SK-N-SH (cell line): ENCODE measurements around the gene DDIT4. TPM values are rescaled to one million over a fixed set of nuclear protein-coding genes. Genes with fewer than 3 reads are reported as not detected.
A peak's percentile ranks its signal among the peaks of the same experiment; 100 is the strongest.

Experiments used
- CTCF ChIA-PET: fragments of 300-600, 350-600 bp; formaldehyde crosslinking; extraction: SDS; loops from one replicate; lab custom pipeline; 2021; lab: Yijun Ruan, JAX
- POLR2A ChIA-PET: fragments of 350-600 bp; sonication (Branson Sonifier 250); formaldehyde crosslinking; extraction: SDS; loops from one replicate; lab custom pipeline; 2020; ENCODE audit warnings: antibody characterized with exemption, inconsistent platforms; lab: Yijun Ruan, JAX
- DNase-seq: peaks from one replicate; pipeline ENCODE4 v3.0.0; 2012
- H2AFZ ChIP-seq: fragments of 200-600 bp; sonication (generic); 2 replicates; pipeline ENCODE4 v1.8.1; 2016; ENCODE audit warnings: antibody characterized with exemption, mild to moderate bottlenecking, low read depth
- H3F3A ChIP-seq: fragments of 200-600 bp; sonication (generic); replicated peaks from 2 replicates; pipeline ENCODE3; 2016; ENCODE audit warnings: antibody characterized with exemption, mild to moderate bottlenecking; ENCODE audit not compliant: insufficient read depth
- H3K27ac ChIP-seq, 2 experiments: fragments of 200-500 bp in 1 of 2; fragments of 200-600 bp in 1 of 2; sonication (Bioruptor generic) in 1 of 2; sonication (generic), shearing (Covaris generic) in 1 of 2; 2 replicates each; pipeline versions ENCODE4 v1.5.1 to v1.6.1; 2014 to 2016; ENCODE audit warnings: low read depth in 2 of 2, inconsistent platforms in 1 of 2, low read length in 1 of 2, mild to moderate bottlenecking in 1 of 2, mixed read lengths in 1 of 2
- H3K27me3 ChIP-seq: fragments of 200-600 bp; sonication (generic), shearing (Covaris generic); 2 replicates; pipeline ENCODE4 v1.6.1; 2016; ENCODE audit warnings: mixed run types; ENCODE audit not compliant: insufficient read depth
- H3K36me3 ChIP-seq, 2 experiments: fragments of 200-500 bp in 1 of 2; fragments of 200-600 bp in 1 of 2; sonication (Bioruptor generic) in 1 of 2; sonication (generic) in 1 of 2; replicated peaks in 1 of 2; 2 replicates each; pipeline versions ENCODE3 to v1.5.1; 2014 to 2016; ENCODE audit warnings: low read length in 1 of 2, mild to moderate bottlenecking in 1 of 2; ENCODE audit not compliant: insufficient read depth in 2 of 2, control insufficient read depth in 1 of 2
- H3K4me1 ChIP-seq, 2 experiments: fragments of 200-500 bp in 1 of 2; fragments of 200-600 bp in 1 of 2; sonication (Bioruptor generic) in 1 of 2; sonication (generic), shearing (Covaris generic) in 1 of 2; 2 replicates each; pipeline versions ENCODE4 v1.5.1 to v1.6.1; 2014 to 2016; ENCODE audit warnings: low read depth in 1 of 2, low read length in 1 of 2, mixed run types in 1 of 2; ENCODE audit not compliant: insufficient read depth in 2 of 2, control insufficient read depth in 1 of 2
- H3K4me2 ChIP-seq: fragments of 200-600 bp; sonication (generic), shearing (Covaris generic); 2 replicates; pipeline ENCODE4 v1.6.1; 2017; ENCODE audit warnings: mixed run types
- H3K4me3 ChIP-seq, 2 experiments: fragments of 200-500 bp in 1 of 2; fragments of 200-600 bp in 1 of 2; sonication (Bioruptor generic) in 1 of 2; sonication (generic), shearing (Covaris generic) in 1 of 2; 2 replicates each; pipeline versions ENCODE4 v1.5.1 to v1.8.1; 2014 to 2016; ENCODE audit warnings: low read depth in 2 of 2, inconsistent platforms in 1 of 2, low read length in 1 of 2, mild to moderate bottlenecking in 1 of 2, mixed read lengths in 1 of 2, moderate library complexity in 1 of 2
- H3K79me2 ChIP-seq: fragments of 200-600 bp; sonication (generic); 2 replicates; pipeline ENCODE4 v1.8.1; 2017; ENCODE audit warnings: mild to moderate bottlenecking; ENCODE audit not compliant: insufficient read depth
- H3K9ac ChIP-seq: fragments of 200-600 bp; sonication (generic); 2 replicates; pipeline ENCODE4 v1.6.1; 2017; ENCODE audit warnings: mixed run types
- H3K9me2 ChIP-seq: fragments of 200-600 bp; sonication (generic); 2 replicates; pipeline ENCODE4 v1.6.1; 2017; ENCODE audit warnings: mixed run types
- H3K9me3 ChIP-seq: fragments of 200-600 bp; sonication (generic); 2 replicates; pipeline ENCODE4 v1.6.1; 2017; ENCODE audit warnings: mixed run types, mild to moderate bottlenecking, moderate library complexity
- H4K20me1 ChIP-seq: fragments of 200-600 bp; sonication (generic); 2 replicates; pipeline ENCODE4 v1.6.1; 2017; ENCODE audit warnings: mild to moderate bottlenecking, mixed run types; ENCODE audit not compliant: insufficient read depth
- CHD2 ChIP-seq: fragments of 150-350 bp; IDR thresholded peaks from 2 replicates; pipeline ENCODE4 v1.6.1; 2018; ENCODE audit warnings: low read length; ENCODE audit not compliant: partially characterized antibody
- ELF1 ChIP-seq: IDR thresholded peaks from 2 replicates; pipeline ENCODE4 v1.4.0; 2012
- EP300 ChIP-seq, 2 experiments: IDR thresholded peaks; 2 replicates each; pipeline versions ENCODE4 v1.4.0 to v1.6.1; 2012; ENCODE audit warnings: borderline replicate concordance in 1 of 2, low read depth in 1 of 2, low read length in 1 of 2
- EZH2phosphoT487 ChIP-seq: fragments of 200-600 bp; sonication (generic); IDR thresholded peaks from 2 replicates; pipeline ENCODE4 v1.6.1; 2017; ENCODE audit warnings: low read depth, mixed run types, mild to moderate bottlenecking, antibody characterized with exemption, moderate library complexity, borderline replicate concordance
- FOSL2 ChIP-seq: IDR thresholded peaks from 2 replicates; pipeline ENCODE4 v1.4.0; 2012; ENCODE audit warnings: low read depth, mild to moderate bottlenecking, moderate library complexity, borderline replicate concordance
- FOXJ3 ChIP-seq: sonication (generic); formaldehyde crosslinking; IDR thresholded peaks from 2 replicates; pipeline ENCODE4 v1.5.1; 2020; ENCODE audit warnings: mild to moderate bottlenecking, missing genetic modification reagents
- FOXM1 ChIP-seq: IDR thresholded peaks from 2 replicates; pipeline ENCODE4 v1.4.0; 2012; ENCODE audit warnings: low read depth, mild to moderate bottlenecking
- GATA2 ChIP-seq: sonication (generic); formaldehyde crosslinking; IDR thresholded peaks from 2 replicates; pipeline ENCODE4 v1.5.0; 2020; ENCODE audit warnings: mild to moderate bottlenecking, missing genetic modification reagents
- MEF2A ChIP-seq: IDR thresholded peaks from 2 replicates; pipeline ENCODE4 v1.4.0; 2012; ENCODE audit warnings: low read depth, borderline replicate concordance
- MXI1 ChIP-seq: IDR thresholded peaks from 2 replicates; pipeline ENCODE4 v1.6.1; 2012; ENCODE audit warnings: mild to moderate bottlenecking, low read depth, low read length, improper control_type of control experiment
- NFIC ChIP-seq: IDR thresholded peaks from 2 replicates; pipeline ENCODE4 v1.4.0; 2012; ENCODE audit warnings: borderline replicate concordance
- NRF1 ChIP-seq: IDR thresholded peaks from 2 replicates; pipeline ENCODE4 v1.6.1; 2012; ENCODE audit warnings: low read depth, mild to moderate bottlenecking, low read length
- RAD21 ChIP-seq: IDR thresholded peaks from 2 replicates; pipeline ENCODE4 v1.6.1; 2012; ENCODE audit warnings: mild to moderate bottlenecking, low read length
- RXRA ChIP-seq: IDR thresholded peaks from 2 replicates; pipeline ENCODE4 v1.4.0; 2012; ENCODE audit warnings: low read depth, mild to moderate bottlenecking, borderline replicate concordance
- TAF1 ChIP-seq: IDR thresholded peaks from 2 replicates; pipeline ENCODE4 v1.6.1; 2012; ENCODE audit warnings: low read depth, mild to moderate bottlenecking, low read length, moderate library complexity, borderline replicate concordance
- TCF12 ChIP-seq: IDR thresholded peaks from 2 replicates; pipeline ENCODE4 v1.4.0; 2012
- TEAD4 ChIP-seq: IDR thresholded peaks from 2 replicates; pipeline ENCODE4 v1.4.0; 2012; ENCODE audit warnings: mild to moderate bottlenecking, borderline replicate concordance; ENCODE audit not compliant: insufficient read depth
- YY1 ChIP-seq: IDR thresholded peaks from 2 replicates; pipeline ENCODE4 v1.4.0; 2012; ENCODE audit warnings: low read depth, mild to moderate bottlenecking
- WGBS: methylation state at CpG from one replicate; pipeline ENCODE4 v1.1.6; 2017; ENCODE audit warnings: low lambda C conversion rate; 5-methylcytosine and 5-hydroxymethylcytosine counted together
- polyA plus RNA-seq, 3 experiments: library from polyadenylated mRNA; depleted of rRNA; stranded (reverse); fragments of >200 nt; gene quantifications; 2 replicates each; pipeline ENCODE4 v1.2.3, GENCODE V29; 2012
- TF ChIP-seq, protein P1 (sequence below): fragments of 150-350 bp; IDR thresholded peaks from 2 replicates; pipeline ENCODE4 v1.6.1; 2017; ENCODE audit warnings: antibody characterized with exemption, low read length, low read depth, borderline replicate concordance
- TF ChIP-seq, protein P2 (sequence below): IDR thresholded peaks from 2 replicates; pipeline ENCODE4 v1.4.0; 2012; ENCODE audit warnings: low read depth, borderline replicate concordance
- TF ChIP-seq, protein P3 (sequence below): fragments of 150-350 bp; IDR thresholded peaks from 2 replicates; pipeline ENCODE4 v1.6.1; 2016; ENCODE audit warnings: mild to moderate bottlenecking, low read depth, low read length
- TF ChIP-seq, protein P4 (sequence below): IDR thresholded peaks from 2 replicates; pipeline ENCODE4 v1.4.0; 2012; ENCODE audit warnings: low read depth
- TF ChIP-seq, protein P5 (sequence below): IDR thresholded peaks from 2 replicates; pipeline ENCODE4; 2012
- TF ChIP-seq, protein P6 (sequence below): IDR thresholded peaks from 2 replicates; pipeline ENCODE4 v1.4.0; 2012; ENCODE audit warnings: low read depth, borderline replicate concordance

Gene DDIT4, protein sequence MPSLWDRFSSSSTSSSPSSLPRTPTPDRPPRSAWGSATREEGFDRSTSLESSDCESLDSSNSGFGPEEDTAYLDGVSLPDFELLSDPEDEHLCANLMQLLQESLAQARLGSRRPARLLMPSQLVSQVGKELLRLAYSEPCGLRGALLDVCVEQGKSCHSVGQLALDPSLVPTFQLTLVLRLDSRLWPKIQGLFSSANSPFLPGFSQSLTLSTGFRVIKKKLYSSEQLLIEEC
- 24.9 and 30.4 TPM in 2 replicates for polyA plus RNA-seq (2012; rRNA removed)
- 19.5 and 19.9 TPM in 2 replicates for polyA plus RNA-seq (2012; cell fraction: cytosol; rRNA removed)
- polyA plus RNA-seq (2012; cell fraction: nucleus; rRNA removed): 41.8 and 55.3 TPM in 2 replicates

DNA sequence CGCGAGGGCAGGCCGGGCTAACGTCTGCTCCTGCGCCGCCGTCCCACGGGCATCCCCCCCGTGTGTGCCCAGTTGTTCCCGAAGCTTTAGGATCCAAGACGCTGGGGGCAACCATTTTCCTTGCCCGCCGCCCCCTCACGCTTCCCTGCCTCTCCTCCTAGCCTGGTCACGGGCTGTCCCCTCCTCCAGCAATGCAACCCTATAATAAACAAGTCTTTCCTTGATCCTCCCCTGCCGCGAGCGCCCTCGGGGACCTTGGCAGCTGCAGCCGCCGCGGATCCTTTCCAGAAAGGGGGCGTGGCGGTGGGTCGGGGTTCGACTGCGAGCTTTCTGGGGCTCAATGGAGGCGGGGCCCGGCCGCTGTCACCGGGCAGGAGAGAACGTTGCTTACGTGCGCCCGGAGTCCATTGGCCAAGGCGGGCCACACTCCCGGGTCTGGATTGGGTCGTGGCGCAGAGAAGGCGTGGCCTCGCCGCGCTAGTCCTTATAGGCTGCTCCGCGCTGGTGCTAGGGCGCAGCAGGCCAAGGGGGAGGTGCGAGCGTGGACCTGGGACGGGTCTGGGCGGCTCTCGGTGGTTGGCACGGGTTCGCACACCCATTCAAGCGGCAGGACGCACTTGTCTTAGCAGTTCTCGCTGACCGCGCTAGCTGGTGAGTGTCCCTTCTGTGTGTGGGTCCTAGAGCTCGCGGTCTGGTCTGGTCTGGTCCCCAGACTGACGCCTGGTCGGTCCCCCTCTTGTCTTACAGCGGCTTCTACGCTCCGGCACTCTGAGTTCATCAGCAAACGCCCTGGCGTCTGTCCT lies at the start of gene DDIT4:
Gene DDIT4 (plus strand): TSS at position 515 of the 803 bp plus-strand sequence. CDS start 293 bp downstream, outside the sequence.
- Histone ChIP-seq H3K79me2 (peaks cover 6% of the 10 kb centered on the region; the same call in 1 of the 2 replicates), H3K27me3 (no peaks in the 10 kb centered on the region), H3K9me3 (no peaks in the 10 kb centered on the region), H3K4me2 (peak within 1 kb of the TSS; percentile 98), H3K4me3 (peak within 1 kb of the TSS; percentile 82 to 98), H3K4me1 (peaks cover 20 to 36% of the 10 kb centered on the region in 2 experiments; a peak in 3 of 4 replicates), H2AFZ (peak within 1 kb of the TSS; percentile 78), H4K20me1 (peaks cover 23% of the 10 kb centered on the region), H3K36me3 (peaks cover 10 to 14% of the 10 kb centered on the region in 2 experiments), H3F3A (peaks cover 15% of the 10 kb centered on the region), H3K27ac (peak within 1 kb of the TSS; percentile 78 to 100), H3K9me2 (no peaks in the 10 kb centered on the region), H3K9ac (peak within 1 kb of the TSS; percentile 73)
- WGBS: 0% methylated on average over 17 of the region's 67 CpGs
- CTCF ChIA-PET: interaction anchor here (0.6 to 10.4 kb wide), 19 partner anchors 11 to 225 kb away, joined by 3 to 198 read pairs (median 9); no protein-coding TSS in a partner anchor
- peak; percentile 99 for DNase-seq
- POLR2A ChIA-PET: interaction anchor here (0.6 to 8.5 kb wide), 34 partner anchors 8 to 393 kb away, joined by 3 to 234 read pairs (median 4); partner anchors contain the start of genes ANAPC16 and ASCC1
- TF ChIP-seq RXRA (no peak), FOSL2 (no peak), EZH2phosphoT487 (no peak), MEF2A (no peak), CHD2 (peak; percentile 35), TCF12 (peak; percentile 51; the same call in 1 of the 2 replicates), NRF1 (no peak), FOXJ3 (CRISPR knock-in tag) (0 out of 2 replicates have a peak, but pooled peaks have one; percentile 33), ELF1 (no peak), TAF1 (peak; percentile 89), MXI1 (peak; percentile 70), EP300 (IDR thresholded peaks at IDR 0.05; ENCODE audit: borderline replicate concordance in 1 of 2, low read depth in 1 of 2, low read length in 1 of 2) (peak; percentile 43 to 80; a peak in 2 of 4 replicates), TEAD4 (no peak), FOXM1 (no peak), YY1 (no peak), NFIC (peak; percentile 33; the same call in 1 of the 2 replicates), GATA2 (no peak), RAD21 (peak; percentile 35)
- TF ChIP-seq, protein P1, sequence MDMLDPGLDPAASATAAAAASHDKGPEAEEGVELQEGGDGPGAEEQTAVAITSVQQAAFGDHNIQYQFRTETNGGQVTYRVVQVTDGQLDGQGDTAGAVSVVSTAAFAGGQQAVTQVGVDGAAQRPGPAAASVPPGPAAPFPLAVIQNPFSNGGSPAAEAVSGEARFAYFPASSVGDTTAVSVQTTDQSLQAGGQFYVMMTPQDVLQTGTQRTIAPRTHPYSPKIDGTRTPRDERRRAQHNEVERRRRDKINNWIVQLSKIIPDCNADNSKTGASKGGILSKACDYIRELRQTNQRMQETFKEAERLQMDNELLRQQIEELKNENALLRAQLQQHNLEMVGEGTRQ: no peak
- TF ChIP-seq, protein P2, sequence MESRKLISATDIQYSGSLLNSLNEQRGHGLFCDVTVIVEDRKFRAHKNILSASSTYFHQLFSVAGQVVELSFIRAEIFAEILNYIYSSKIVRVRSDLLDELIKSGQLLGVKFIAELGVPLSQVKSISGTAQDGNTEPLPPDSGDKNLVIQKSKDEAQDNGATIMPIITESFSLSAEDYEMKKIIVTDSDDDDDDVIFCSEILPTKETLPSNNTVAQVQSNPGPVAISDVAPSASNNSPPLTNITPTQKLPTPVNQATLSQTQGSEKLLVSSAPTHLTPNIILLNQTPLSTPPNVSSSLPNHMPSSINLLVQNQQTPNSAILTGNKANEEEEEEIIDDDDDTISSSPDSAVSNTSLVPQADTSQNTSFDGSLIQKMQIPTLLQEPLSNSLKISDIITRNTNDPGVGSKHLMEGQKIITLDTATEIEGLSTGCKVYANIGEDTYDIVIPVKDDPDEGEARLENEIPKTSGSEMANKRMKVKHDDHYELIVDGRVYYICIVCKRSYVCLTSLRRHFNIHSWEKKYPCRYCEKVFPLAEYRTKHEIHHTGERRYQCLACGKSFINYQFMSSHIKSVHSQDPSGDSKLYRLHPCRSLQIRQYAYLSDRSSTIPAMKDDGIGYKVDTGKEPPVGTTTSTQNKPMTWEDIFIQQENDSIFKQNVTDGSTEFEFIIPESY: no peak
- TF ChIP-seq, protein P3, sequence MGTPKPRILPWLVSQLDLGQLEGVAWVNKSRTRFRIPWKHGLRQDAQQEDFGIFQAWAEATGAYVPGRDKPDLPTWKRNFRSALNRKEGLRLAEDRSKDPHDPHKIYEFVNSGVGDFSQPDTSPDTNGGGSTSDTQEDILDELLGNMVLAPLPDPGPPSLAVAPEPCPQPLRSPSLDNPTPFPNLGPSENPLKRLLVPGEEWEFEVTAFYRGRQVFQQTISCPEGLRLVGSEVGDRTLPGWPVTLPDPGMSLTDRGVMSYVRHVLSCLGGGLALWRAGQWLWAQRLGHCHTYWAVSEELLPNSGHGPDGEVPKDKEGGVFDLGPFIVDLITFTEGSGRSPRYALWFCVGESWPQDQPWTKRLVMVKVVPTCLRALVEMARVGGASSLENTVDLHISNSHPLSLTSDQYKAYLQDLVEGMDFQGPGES: peak; percentile 48; the same call in 1 of the 2 replicates
- TF ChIP-seq, protein P4, sequence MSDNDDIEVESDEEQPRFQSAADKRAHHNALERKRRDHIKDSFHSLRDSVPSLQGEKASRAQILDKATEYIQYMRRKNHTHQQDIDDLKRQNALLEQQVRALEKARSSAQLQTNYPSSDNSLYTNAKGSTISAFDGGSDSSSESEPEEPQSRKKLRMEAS: peak; percentile 64
- TF ChIP-seq, protein P5, sequence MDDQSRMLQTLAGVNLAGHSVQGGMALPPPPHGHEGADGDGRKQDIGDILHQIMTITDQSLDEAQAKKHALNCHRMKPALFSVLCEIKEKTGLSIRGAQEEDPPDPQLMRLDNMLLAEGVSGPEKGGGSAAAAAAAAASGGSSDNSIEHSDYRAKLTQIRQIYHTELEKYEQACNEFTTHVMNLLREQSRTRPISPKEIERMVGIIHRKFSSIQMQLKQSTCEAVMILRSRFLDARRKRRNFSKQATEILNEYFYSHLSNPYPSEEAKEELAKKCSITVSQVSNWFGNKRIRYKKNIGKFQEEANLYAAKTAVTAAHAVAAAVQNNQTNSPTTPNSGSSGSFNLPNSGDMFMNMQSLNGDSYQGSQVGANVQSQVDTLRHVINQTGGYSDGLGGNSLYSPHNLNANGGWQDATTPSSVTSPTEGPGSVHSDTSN: peak; percentile 17
- TF ChIP-seq, protein P6, sequence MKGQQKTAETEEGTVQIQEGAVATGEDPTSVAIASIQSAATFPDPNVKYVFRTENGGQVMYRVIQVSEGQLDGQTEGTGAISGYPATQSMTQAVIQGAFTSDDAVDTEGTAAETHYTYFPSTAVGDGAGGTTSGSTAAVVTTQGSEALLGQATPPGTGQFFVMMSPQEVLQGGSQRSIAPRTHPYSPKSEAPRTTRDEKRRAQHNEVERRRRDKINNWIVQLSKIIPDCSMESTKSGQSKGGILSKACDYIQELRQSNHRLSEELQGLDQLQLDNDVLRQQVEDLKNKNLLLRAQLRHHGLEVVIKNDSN: peak; percentile 20; the same call in 1 of the 2 replicates
